Fibroblast of lung (primary cell): ENCODE data around the gene C1QB. TPM values are rescaled to one million over a fixed set of nuclear protein-coding genes. Genes with fewer than 3 reads are reported as not detected.

ENCODE experiments used
- DNase-seq, 2 donors: peaks; one replicate each; pipeline versions ENCODE4 v3.0.0 to v3.0.0-alpha.2; 2010; ENCODE audit warnings: low read depth in 2 of 2
- H2AFZ ChIP-seq: 2 replicates; pipeline ENCODE4 v1.5.1; 2012; ENCODE audit warnings: low read length, control low read depth, inconsistent platforms
- H3K27ac ChIP-seq: 2 replicates; pipeline ENCODE4 v1.5.1; 2011; ENCODE audit warnings: low read length, control low read depth; ENCODE audit not compliant: insufficient read depth
- H3K27me3 ChIP-seq: 2 replicates; pipeline ENCODE4 v1.5.1; 2011; ENCODE audit warnings: mild to moderate bottlenecking, low read length; ENCODE audit not compliant: control insufficient read depth, insufficient read depth
- H3K36me3 ChIP-seq: 2 replicates; pipeline ENCODE4 v1.5.1; 2011; ENCODE audit warnings: low read length; ENCODE audit not compliant: control insufficient read depth, insufficient read depth
- H3K4me1 ChIP-seq: 2 replicates; pipeline ENCODE4 v1.5.1; 2011; ENCODE audit warnings: low read length; ENCODE audit not compliant: control insufficient read depth, insufficient read depth; ENCODE audit errors: extremely low read depth
- H3K4me2 ChIP-seq: 2 replicates; pipeline ENCODE4 v1.5.1; 2011; ENCODE audit warnings: low read length, control low read depth; ENCODE audit not compliant: insufficient read depth; ENCODE audit errors: extremely low read depth
- H3K4me3 ChIP-seq, 4 experiments: fragments of 200-600 bp in 1 of 4; sonication (generic) in 1 of 4; replicated peaks in 1 of 4; 2 replicates each; pipeline ENCODE4 v1.5.1; 2011 to 2016; ENCODE audit warnings: low read length in 4 of 4, low read depth in 3 of 4, mild to moderate bottlenecking in 3 of 4, control low read depth in 2 of 4, inconsistent platforms in 1 of 4, mixed read lengths in 1 of 4; ENCODE audit not compliant: insufficient read depth in 1 of 4; ENCODE audit errors: control extremely low read depth in 1 of 4
- H3K79me2 ChIP-seq: 2 replicates; pipeline ENCODE4 v1.5.1; 2012; ENCODE audit warnings: mild to moderate bottlenecking, low read length, inconsistent platforms; ENCODE audit not compliant: control insufficient read depth, insufficient read depth
- H3K9ac ChIP-seq: 2 replicates; pipeline ENCODE4 v1.5.1; 2011; ENCODE audit warnings: mild to moderate bottlenecking, low read length, control low read depth; ENCODE audit not compliant: insufficient read depth
- H3K9me3 ChIP-seq: 2 replicates; pipeline ENCODE4 v1.5.1; 2012; ENCODE audit warnings: low read depth, low read length; ENCODE audit not compliant: control insufficient read depth, insufficient read depth
- H4K20me1 ChIP-seq: 2 replicates; pipeline ENCODE4 v1.5.1; 2011; ENCODE audit warnings: low read length; ENCODE audit not compliant: control insufficient read depth, insufficient read depth; ENCODE audit errors: extremely low read depth
- CTCF ChIP-seq, 2 donors: IDR thresholded peaks in 1 of 2; conservative IDR thresholded peaks in 1 of 2; 1 replicate in 1 of 2; 2 replicates in 1 of 2; pipeline ENCODE4 v1.5.1; 2011 to 2012; ENCODE audit warnings: low read length in 2 of 2, control low read depth in 1 of 2, inconsistent platforms in 1 of 2, low read depth in 1 of 2, mild to moderate bottlenecking in 1 of 2
- EZH2 ChIP-seq: IDR thresholded peaks from 2 replicates; pipeline ENCODE4 v1.5.1; 2012; ENCODE audit warnings: low read length, control low read depth, mild to moderate bottlenecking; ENCODE audit errors: missing control alignments
- polyA plus RNA-seq, 2 donors: library from polyadenylated mRNA; depleted of rRNA in 1 of 2; stranded (reverse) in 1 of 2; unstranded in 1 of 2; fragments of >200 nt; gene quantifications; 2 replicates each; pipeline ENCODE4 v1.2.1, GENCODE V29; 2011 to 2012; ENCODE audit warnings: missing spikeins in 1 of 2
- total RNA-seq: library from RNA; depleted of rRNA; stranded (reverse); fragments of >200 nt; gene quantifications from 2 replicates; pipeline ENCODE4 v1.2.1, GENCODE V29; 2014

The C1QB gene
- total and polyA plus RNA-seq, 2 donors (not counting 1 experiment from before 2014, with no cell fraction given): not detected

- H4K20me1 ChIP-seq: no peaks in the 10 kb centered on the region
- H3K4me1 ChIP-seq: no peaks in the 10 kb centered on the region
- H3K27ac ChIP-seq: no peak overlapping the region
- no peak for DNase-seq
- H3K79me2 ChIP-seq: no peaks in the 10 kb centered on the region
- H2AFZ ChIP-seq: no peak overlapping the region
- H3K4me3 ChIP-seq: no peak overlapping the region
- no peak overlapping the region for H3K9ac ChIP-seq
- H3K27me3 ChIP-seq: peaks cover 7% of the 10 kb centered on the region
- H3K36me3 ChIP-seq: no peaks in the 10 kb centered on the region
- H3K4me2 ChIP-seq: no peak overlapping the region
- TF ChIP-seq CTCF (conservative IDR thresholded peaks at IDR 0.05 in 1 of 2, IDR thresholded peaks at IDR 0.05 in 1 of 2; ENCODE audit: low read depth in 1 of 2, low read length in 2 of 2): no peak
- H3K9me3 ChIP-seq: no peaks in the 10 kb centered on the region
Measured at GRCh38 chr1:22637907-22638445, 15.1 kb upstream of the C1QB start.

- Histone ChIP-seq H4K20me1 (no peaks in the 10 kb centered on the region), H3K4me2 (no peak overlapping the region), H3K27me3 (peaks cover 1% of the 10 kb centered on the region), H3K36me3 (no peaks in the 10 kb centered on the region), H3K4me3 (no peak overlapping the region), H3K4me1 (no peaks in the 10 kb centered on the region), H3K9me3 (no peaks in the 10 kb centered on the region), H3K9ac (no peak overlapping the region), H3K27ac (no peak overlapping the region), H3K79me2 (no peaks in the 10 kb centered on the region), H2AFZ (no peak overlapping the region)
- DNase-seq: no peak
- no peak for TF ChIP-seq EZH2
- no peak for TF ChIP-seq CTCF (conservative IDR thresholded peaks at IDR 0.05 in 1 of 2, IDR thresholded peaks at IDR 0.05 in 1 of 2; ENCODE audit: low read depth in 1 of 2, low read length in 2 of 2)
Measured at GRCh38 chr1:22638476-22639234, 14.4 kb upstream of the C1QB start.

GRCh38 chr1:22639286-22639685, 13.8 kb upstream of the C1QB start:
- Histone ChIP-seq H3K4me3 (no peak overlapping the region), H3K27ac (no peak overlapping the region), H3K4me2 (no peak overlapping the region), H3K4me1 (no peaks in the 10 kb centered on the region), H2AFZ (no peak overlapping the region), H4K20me1 (no peaks in the 10 kb centered on the region), H3K27me3 (no peaks in the 10 kb centered on the region), H3K9ac (no peak overlapping the region), H3K9me3 (no peaks in the 10 kb centered on the region), H3K36me3 (no peaks in the 10 kb centered on the region), H3K79me2 (no peaks in the 10 kb centered on the region)
- TF ChIP-seq EZH2: no peak
- TF ChIP-seq CTCF (conservative IDR thresholded peaks at IDR 0.05 in 1 of 2, IDR thresholded peaks at IDR 0.05 in 1 of 2; ENCODE audit: low read depth in 1 of 2, low read length in 2 of 2): no peak
- peak; percentile 34 to 62 for DNase-seq
